ENCODE data around the gene ZDHHC5. TPM values are rescaled to one million over a fixed set of nuclear protein-coding genes. Genes with fewer than 3 reads are reported as not detected.

Gene ZDHHC5
- total RNA-seq, 4 donors from 2014 or later: 34.0 to 49.2 (median 46.2) TPM

- TF ChIP-seq POLR2A (IDR thresholded peaks at IDR 0.05) (peak; percentile 84), CTCF (IDR thresholded peaks at IDR 0.05 in 4 of 5, conservative IDR thresholded peaks at IDR 0.05 in 1 of 5) (no peak)
- intact Hi-C loops (cut with DNase I; ENCODE audit: low total_unique reads) (loop anchor here (1.0 to 10.0 kb wide), 5 partner anchors 21 to 417 kb away; partner anchors contain the start of genes MED19, TMX2 and TNKS1BP1), in situ Hi-C loops (cut with MboI; ENCODE audit: low sequenced_read_pairs in 4 of 4) (loop anchor here in 1 of 4 donors (10.0 kb wide), 1 partner anchor 63 kb away; no protein-coding TSS in a partner anchor)
- H3K9me3 ChIP-seq: no peaks in the 10 kb centered on the region
- peak within 1 kb of the TSS; percentile 77 to 100 (median 90) for H3K4me3 ChIP-seq
- ATAC-seq (peak; percentile 95 to 97), DNase-seq (peak; percentile 95 to 96)
- no peaks in the 10 kb centered on the region for H3K27me3 ChIP-seq
- peaks cover 15 to 17% of the 10 kb centered on the region in 2 donors for H3K4me1 ChIP-seq
- peak within 1 kb of the TSS; percentile 94 to 99 (median 98) for H3K27ac ChIP-seq
- H3K36me3 ChIP-seq: peaks cover 0 to 34% of the 10 kb centered on the region in 2 donors
Measured at GRCh38 chr11:57741132-57742086, 73.5 kb downstream of the ZDHHC5 start, which contains the start of gene SELENOH. SELENOH (plus strand) TSS chr11:57741491; CDS start chr11:57741596, 105 bp downstream.

GRCh38 chr11:57742087-57742452, 74.2 kb downstream of the ZDHHC5 start:
- H3K4me3 ChIP-seq: peak overlapping the region; percentile 77 to 100 (median 90)
- TF ChIP-seq CTCF (IDR thresholded peaks at IDR 0.05 in 4 of 5, conservative IDR thresholded peaks at IDR 0.05 in 1 of 5) (no peak), POLR2A (IDR thresholded peaks at IDR 0.05) (no peak)
- peaks cover 0 to 34% of the 10 kb centered on the region in 2 donors for H3K36me3 ChIP-seq
- no peak for DNase-seq
- intact Hi-C loops (cut with DNase I; ENCODE audit: low total_unique reads) (loop anchor here (5.0 to 10.0 kb wide), 2 partner anchors 60 to 417 kb away; partner anchors contain the start of gene TNKS1BP1), in situ Hi-C loops (cut with MboI; ENCODE audit: low sequenced_read_pairs in 4 of 4) (loop anchor here in 1 of 4 donors (10.0 kb wide), 1 partner anchor 63 kb away; no protein-coding TSS in a partner anchor)
- no peak for ATAC-seq
- no peaks in the 10 kb centered on the region for H3K27me3 ChIP-seq
- H3K27ac ChIP-seq: peak overlapping the region; percentile 94 to 99 (median 98)
- peaks cover 15 to 17% of the 10 kb centered on the region in 2 donors for H3K4me1 ChIP-seq
- H3K9me3 ChIP-seq: no peaks in the 10 kb centered on the region

GRCh38 chr11:57744357-57744756, 76.4 kb downstream of the ZDHHC5 start:
- Histone ChIP-seq H3K27me3 (no peaks in the 10 kb centered on the region), H3K9me3 (no peaks in the 10 kb centered on the region), H3K4me1 (peaks cover 15 to 17% of the 10 kb centered on the region in 2 donors), H3K27ac (no peak overlapping the region), H3K36me3 (peaks cover 0 to 18% of the 10 kb centered on the region in 2 donors), H3K4me3 (no peak overlapping the region)
- no peak for TF ChIP-seq CTCF (IDR thresholded peaks at IDR 0.05 in 4 of 5, conservative IDR thresholded peaks at IDR 0.05 in 1 of 5)
- intact Hi-C loops (cut with DNase I; ENCODE audit: low total_unique reads) (loop anchor here (5.0 to 10.0 kb wide), 2 partner anchors 58 to 420 kb away; partner anchors contain the start of gene TNKS1BP1), in situ Hi-C loops (cut with MboI; ENCODE audit: low sequenced_read_pairs in 4 of 4) (loop anchor here in 1 of 4 donors (10.0 kb wide), 1 partner anchor 60 kb away; no protein-coding TSS in a partner anchor)
- no peak for DNase-seq
- no peak for ATAC-seq

GRCh38 chr11:57745206-57745605, 77.3 kb downstream of the ZDHHC5 start:
- in situ Hi-C loops (cut with MboI; ENCODE audit: low sequenced_read_pairs in 4 of 4) (loop anchor here in 3 of 4 donors (5.0 to 10.0 kb wide), 2 partner anchors 57 to 60 kb away; no protein-coding TSS in a partner anchor), intact Hi-C loops (cut with DNase I; ENCODE audit: low total_unique reads) (loop anchor here (10.0 kb wide), 1 partner anchor 420 kb away; the partner anchor contains the start of gene TNKS1BP1)
- TF ChIP-seq POLR2A (IDR thresholded peaks at IDR 0.05): no peak
- Histone ChIP-seq H3K9me3 (no peaks in the 10 kb centered on the region), H3K27ac (no peak overlapping the region), H3K4me1 (peaks cover 15 to 17% of the 10 kb centered on the region in 2 donors), H3K4me3 (no peak overlapping the region), H3K27me3 (no peaks in the 10 kb centered on the region), H3K36me3 (peaks cover 0 to 17% of the 10 kb centered on the region in 2 donors)
- ATAC-seq: no peak
- DNase-seq: no peak
